ENCODE measurements around the gene MYCN. TPM values are rescaled to one million over a fixed set of nuclear protein-coding genes. Genes with fewer than 3 reads are reported as not detected.

The MYCN gene
- polyA plus RNA-seq, 3 donors, result not detected

DNA sequence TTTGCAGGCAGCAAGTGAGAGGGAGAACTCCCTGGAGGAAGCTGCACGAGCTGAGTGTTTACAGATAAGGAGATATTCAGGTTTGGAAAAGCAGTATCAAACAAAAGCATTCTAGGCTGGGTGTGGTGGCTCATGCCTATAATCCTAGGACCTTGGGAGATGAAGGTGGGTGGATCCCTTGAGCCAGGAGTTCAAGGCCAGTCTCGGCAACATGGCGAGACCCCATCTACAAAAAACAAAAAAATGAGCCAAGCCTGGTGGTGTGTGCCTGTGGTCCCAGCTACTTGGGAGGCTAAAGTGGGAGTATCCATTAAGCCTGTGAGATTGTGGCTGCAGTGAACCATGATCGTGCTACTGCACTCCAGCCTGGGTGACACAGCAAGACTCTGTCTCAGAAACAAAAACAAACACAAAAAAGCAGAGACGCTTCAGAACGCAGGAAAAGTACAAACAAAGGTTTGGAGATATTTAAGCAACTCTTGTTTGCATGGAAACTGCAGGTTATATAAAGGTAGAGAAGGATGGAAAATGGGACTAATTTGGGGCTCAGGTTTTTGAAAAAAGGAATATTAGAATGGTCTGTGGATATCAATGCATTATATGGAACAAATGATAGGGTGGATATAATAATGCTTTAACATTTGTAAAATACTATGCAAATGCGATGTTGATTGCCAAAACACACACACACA is 31.6 kb downstream of the MYCN start:
- Histone ChIP-seq H3K9me3 (replicated peaks in 1 of 2; ENCODE audit: control insufficient read depth in 1 of 2, insufficient read depth in 1 of 2, low read length in 2 of 2) (no peaks in the 10 kb centered on the region), H3K4me3 (replicated peaks in 1 of 3; ENCODE audit: low read depth in 2 of 3, low read length in 3 of 3) (no peak overlapping the region), H3K36me3 (replicated peaks in 1 of 2; ENCODE audit: control insufficient read depth in 1 of 2, insufficient read depth in 2 of 2, low read length in 2 of 2) (no peaks in the 10 kb centered on the region), H3K27ac (ENCODE audit: low read depth in 1 of 2, low read length in 2 of 2) (no peak overlapping the region), H3K9ac (ENCODE audit: insufficient read depth, low read length, poor library complexity, severe bottlenecking) (no peak overlapping the region), H3K4me1 (ENCODE audit: control insufficient read depth in 1 of 2, insufficient read depth in 2 of 2, low read length in 2 of 2) (no peaks in the 10 kb centered on the region), H2AFZ (ENCODE audit: insufficient read depth, low read depth, low read length, poor library complexity, severe bottlenecking) (no peak overlapping the region), H3K79me2 (ENCODE audit: insufficient read depth, low read length) (no peaks in the 10 kb centered on the region), H3K4me2 (replicated peaks; ENCODE audit: extremely low read depth, low read length, poor library complexity, severe bottlenecking) (no peak overlapping the region), H3K27me3 (ENCODE audit: control insufficient read depth in 2 of 2, insufficient read depth in 2 of 2, low read length in 2 of 2) (no peaks in the 10 kb centered on the region), H4K20me1 (ENCODE audit: insufficient read depth, low read length) (no peaks in the 10 kb centered on the region)
- DNase-seq, result no peak
- TF ChIP-seq, protein P1, sequence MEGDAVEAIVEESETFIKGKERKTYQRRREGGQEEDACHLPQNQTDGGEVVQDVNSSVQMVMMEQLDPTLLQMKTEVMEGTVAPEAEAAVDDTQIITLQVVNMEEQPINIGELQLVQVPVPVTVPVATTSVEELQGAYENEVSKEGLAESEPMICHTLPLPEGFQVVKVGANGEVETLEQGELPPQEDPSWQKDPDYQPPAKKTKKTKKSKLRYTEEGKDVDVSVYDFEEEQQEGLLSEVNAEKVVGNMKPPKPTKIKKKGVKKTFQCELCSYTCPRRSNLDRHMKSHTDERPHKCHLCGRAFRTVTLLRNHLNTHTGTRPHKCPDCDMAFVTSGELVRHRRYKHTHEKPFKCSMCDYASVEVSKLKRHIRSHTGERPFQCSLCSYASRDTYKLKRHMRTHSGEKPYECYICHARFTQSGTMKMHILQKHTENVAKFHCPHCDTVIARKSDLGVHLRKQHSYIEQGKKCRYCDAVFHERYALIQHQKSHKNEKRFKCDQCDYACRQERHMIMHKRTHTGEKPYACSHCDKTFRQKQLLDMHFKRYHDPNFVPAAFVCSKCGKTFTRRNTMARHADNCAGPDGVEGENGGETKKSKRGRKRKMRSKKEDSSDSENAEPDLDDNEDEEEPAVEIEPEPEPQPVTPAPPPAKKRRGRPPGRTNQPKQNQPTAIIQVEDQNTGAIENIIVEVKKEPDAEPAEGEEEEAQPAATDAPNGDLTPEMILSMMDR (IDR thresholded peaks at IDR 0.05), result no peak
- Mint-ChIP-seq H3K4me3 (no peak overlapping the region), H3K27me3 (ENCODE audit: low read depth in 3 of 3) (peaks cover under 1 to 4% (median 2%) of the 10 kb centered on the region in 3 donors), H3K4me1 (no peaks in the 10 kb centered on the region), H3K27ac (peak overlapping the region in 1 of 7 donors; percentile 10), H3K36me3 (no peaks in the 10 kb centered on the region), H3K9me3 (no peaks in the 10 kb centered on the region)
- 100% methylated on average over 1 of the region's 7 CpGs for WGBS (ENCODE audit: insufficient coverage)
- intact Hi-C loops (cut with micrococcal nuclease), result no loop called here

GRCh38 chr2:15973481-15974401 is 33.4 kb downstream of the MYCN start:
- TF ChIP-seq, protein P1 (IDR thresholded peaks at IDR 0.05), result no peak
- WGBS (ENCODE audit: insufficient coverage), result 63% methylated on average over 1 of the region's 7 CpGs
- Histone ChIP-seq H2AFZ (ENCODE audit: insufficient read depth, low read depth, low read length, poor library complexity, severe bottlenecking) (no peak overlapping the region), H3K9ac (ENCODE audit: insufficient read depth, low read length, poor library complexity, severe bottlenecking) (no peak overlapping the region), H3K79me2 (ENCODE audit: insufficient read depth, low read length) (no peaks in the 10 kb centered on the region), H3K4me3 (replicated peaks in 1 of 3; ENCODE audit: low read depth in 2 of 3, low read length in 3 of 3) (no peak overlapping the region), H3K36me3 (replicated peaks in 1 of 2; ENCODE audit: control insufficient read depth in 1 of 2, insufficient read depth in 2 of 2, low read length in 2 of 2) (no peaks in the 10 kb centered on the region), H3K27ac (ENCODE audit: low read depth in 1 of 2, low read length in 2 of 2) (no peak overlapping the region), H3K4me1 (ENCODE audit: control insufficient read depth in 1 of 2, insufficient read depth in 2 of 2, low read length in 2 of 2) (no peaks in the 10 kb centered on the region), H4K20me1 (ENCODE audit: insufficient read depth, low read length) (no peaks in the 10 kb centered on the region), H3K9me3 (replicated peaks in 1 of 2; ENCODE audit: control insufficient read depth in 1 of 2, insufficient read depth in 1 of 2, low read length in 2 of 2) (no peaks in the 10 kb centered on the region), H3K27me3 (ENCODE audit: control insufficient read depth in 2 of 2, insufficient read depth in 2 of 2, low read length in 2 of 2) (no peaks in the 10 kb centered on the region), H3K4me2 (replicated peaks; ENCODE audit: extremely low read depth, low read length, poor library complexity, severe bottlenecking) (no peak overlapping the region)
- Mint-ChIP-seq H3K27me3 (ENCODE audit: low read depth in 3 of 3) (peaks cover 2 to 4% (median 3%) of the 10 kb centered on the region in 3 donors), H3K9me3 (no peaks in the 10 kb centered on the region), H3K4me1 (no peaks in the 10 kb centered on the region), H3K4me3 (no peak overlapping the region), H3K36me3 (no peaks in the 10 kb centered on the region), H3K27ac (peak overlapping the region in 1 of 7 donors; percentile 39)
- no peak for DNase-seq
- intact Hi-C loops (cut with micrococcal nuclease), result no loop called here

Measured in CD14-positive monocyte (primary cell).